Smooth muscle cell (in vitro differentiated cells): Measurements from ENCODE around the gene AP3S2. TPM values are rescaled to one million over a fixed set of nuclear protein-coding genes. Genes with fewer than 3 reads are reported as not detected.

ENCODE experiments used
- DNase-seq: peaks from one replicate; lab custom pipeline; 2025; ENCODE audit not compliant: unreplicated experiment; lab: John Stamatoyannopoulos, UW
- H2AFZ ChIP-seq: fragments of 200-600 bp; sonication (generic); 2 replicates; pipeline ENCODE4 v1.6.0; 2016; ENCODE audit warnings: antibody characterized with exemption, low read depth, mild to moderate bottlenecking
- H3F3A ChIP-seq: fragments of 200-600 bp; sonication (generic); 2 replicates; pipeline ENCODE4 v1.6.0; 2017; ENCODE audit warnings: antibody characterized with exemption, low read depth
- H3K27ac ChIP-seq: fragments of 200-600 bp; sonication (generic); 2 replicates; pipeline ENCODE4 v1.5.1; 2016; ENCODE audit warnings: low read depth, mild to moderate bottlenecking
- H3K27me3 ChIP-seq: fragments of 200-600 bp; sonication (generic); 2 replicates; pipeline ENCODE4 v1.6.1; 2016; ENCODE audit warnings: low read depth, mild to moderate bottlenecking
- H3K36me3 ChIP-seq: fragments of 200-600 bp; sonication (generic); 2 replicates; pipeline ENCODE4 v1.5.1; 2016; ENCODE audit warnings: low read depth
- H3K4me1 ChIP-seq: fragments of 200-600 bp; sonication (generic); 2 replicates; pipeline ENCODE4 v1.5.1; 2016; ENCODE audit warnings: low read depth
- H3K4me2 ChIP-seq: fragments of 200-600 bp; sonication (generic); 2 replicates; pipeline ENCODE4 v1.6.0; 2016; ENCODE audit warnings: mild to moderate bottlenecking
- H3K4me3 ChIP-seq: fragments of 200-600 bp; sonication (generic); 2 replicates; pipeline ENCODE4 v1.5.1; 2016; ENCODE audit warnings: mild to moderate bottlenecking
- H3K79me2 ChIP-seq: fragments of 200-600 bp; sonication (generic); 2 replicates; pipeline ENCODE4 v1.6.0; 2016; ENCODE audit warnings: low read depth, mild to moderate bottlenecking
- H3K9ac ChIP-seq: fragments of 200-600 bp; sonication (generic); 2 replicates; pipeline ENCODE4 v1.6.0; 2016; ENCODE audit warnings: low read depth
- H3K9me3 ChIP-seq: fragments of 200-600 bp; sonication (generic); replicated peaks from 2 replicates; pipeline ENCODE4 v1.5.1; 2016; ENCODE audit warnings: low read depth
- H4K20me1 ChIP-seq: fragments of 200-600 bp; sonication (generic); 2 replicates; pipeline ENCODE4 v1.6.0; 2016; ENCODE audit warnings: low read depth
- WGBS: methylation state at CpG from one replicate; pipeline ENCODE4 v1.1.7; 2016; ENCODE audit warnings: low lambda C conversion rate; 5-methylcytosine and 5-hydroxymethylcytosine counted together
- polyA plus RNA-seq: library from polyadenylated mRNA; unstranded; fragments of >200 nt; fragmentation: Nextera tagmentation; extraction: Ambion mirVana; gene quantifications from 2 replicates; pipeline ENCODE4 v1.2.1, GENCODE V29; 2016
- total RNA-seq: library from RNA; depleted of rRNA; stranded (reverse); fragments of >200 nt; gene quantifications from 2 replicates; pipeline ENCODE4 v1.2.3, GENCODE V29; 2014
- TF ChIP-seq, protein P1 (sequence below): fragments of 200-600 bp; sonication (generic); IDR thresholded peaks from 2 replicates; pipeline ENCODE4 v1.5.1; 2017; ENCODE audit warnings: borderline replicate concordance, mild to moderate bottlenecking, antibody characterized with exemption; ENCODE audit not compliant: insufficient read depth, poor library complexity, severe bottlenecking

Gene AP3S2
- total and polyA plus RNA-seq, 2 experiments from 2014 or later, result 9.4 to 55.8 TPM

DNA sequence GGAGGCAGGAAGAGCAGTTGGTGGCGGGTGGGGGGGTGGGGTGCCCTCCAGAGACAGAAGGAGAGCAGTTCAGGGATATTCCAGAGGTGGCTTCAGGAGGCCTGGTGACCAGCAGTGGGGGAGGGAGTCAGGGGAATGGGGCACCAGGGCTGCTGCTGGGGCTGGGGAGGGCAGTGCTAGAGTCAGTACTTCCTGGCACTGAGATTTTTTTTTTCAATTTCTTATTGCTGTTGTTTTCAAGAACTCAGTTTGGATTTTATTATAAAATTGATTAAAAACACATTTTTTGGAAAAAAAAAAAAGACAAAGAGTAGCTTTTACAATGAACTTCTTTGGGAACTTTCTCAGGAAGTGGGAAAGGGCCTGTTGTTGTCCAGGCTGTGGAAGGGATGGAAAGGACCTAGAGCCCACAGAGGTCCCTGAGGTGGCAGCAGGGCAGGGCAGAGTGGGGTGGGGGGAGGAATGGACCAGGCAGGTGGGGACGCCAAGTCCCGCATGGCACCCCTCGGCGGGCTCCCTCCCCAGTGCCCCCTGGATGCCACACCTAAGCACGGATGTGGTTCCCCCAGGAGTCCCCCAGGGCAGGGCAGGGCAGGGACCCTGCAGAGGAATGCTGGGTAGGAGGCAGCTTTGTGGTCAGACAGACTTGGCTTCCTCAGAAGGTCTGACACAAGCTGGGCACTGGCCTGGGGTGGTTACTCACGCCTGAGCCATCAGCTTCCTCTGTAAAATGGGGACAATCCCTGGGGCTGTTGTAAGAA lies 70.7 kb downstream of the AP3S2 start:
- no peaks in the 10 kb centered on the region for H4K20me1 ChIP-seq
- no peak overlapping the region for H3K9ac ChIP-seq
- H3K4me1 ChIP-seq, result peaks cover 2% of the 10 kb centered on the region
- H3K36me3 ChIP-seq, result no peaks in the 10 kb centered on the region
- 93% methylated on average over 6 of the region's 7 CpGs for WGBS
- no peak overlapping the region for H3K27ac ChIP-seq
- H3F3A ChIP-seq, result peaks cover 9% of the 10 kb centered on the region
- H3K4me2 ChIP-seq, result no peak overlapping the region
- no peaks in the 10 kb centered on the region for H3K27me3 ChIP-seq
- no peak for DNase-seq
- TF ChIP-seq, protein P1, sequence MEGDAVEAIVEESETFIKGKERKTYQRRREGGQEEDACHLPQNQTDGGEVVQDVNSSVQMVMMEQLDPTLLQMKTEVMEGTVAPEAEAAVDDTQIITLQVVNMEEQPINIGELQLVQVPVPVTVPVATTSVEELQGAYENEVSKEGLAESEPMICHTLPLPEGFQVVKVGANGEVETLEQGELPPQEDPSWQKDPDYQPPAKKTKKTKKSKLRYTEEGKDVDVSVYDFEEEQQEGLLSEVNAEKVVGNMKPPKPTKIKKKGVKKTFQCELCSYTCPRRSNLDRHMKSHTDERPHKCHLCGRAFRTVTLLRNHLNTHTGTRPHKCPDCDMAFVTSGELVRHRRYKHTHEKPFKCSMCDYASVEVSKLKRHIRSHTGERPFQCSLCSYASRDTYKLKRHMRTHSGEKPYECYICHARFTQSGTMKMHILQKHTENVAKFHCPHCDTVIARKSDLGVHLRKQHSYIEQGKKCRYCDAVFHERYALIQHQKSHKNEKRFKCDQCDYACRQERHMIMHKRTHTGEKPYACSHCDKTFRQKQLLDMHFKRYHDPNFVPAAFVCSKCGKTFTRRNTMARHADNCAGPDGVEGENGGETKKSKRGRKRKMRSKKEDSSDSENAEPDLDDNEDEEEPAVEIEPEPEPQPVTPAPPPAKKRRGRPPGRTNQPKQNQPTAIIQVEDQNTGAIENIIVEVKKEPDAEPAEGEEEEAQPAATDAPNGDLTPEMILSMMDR, result no peak
- H3K9me3 ChIP-seq, result no peaks in the 10 kb centered on the region
- H3K4me3 ChIP-seq, result no peak overlapping the region
- no peak overlapping the region for H2AFZ ChIP-seq
- no peaks in the 10 kb centered on the region for H3K79me2 ChIP-seq

DNA sequence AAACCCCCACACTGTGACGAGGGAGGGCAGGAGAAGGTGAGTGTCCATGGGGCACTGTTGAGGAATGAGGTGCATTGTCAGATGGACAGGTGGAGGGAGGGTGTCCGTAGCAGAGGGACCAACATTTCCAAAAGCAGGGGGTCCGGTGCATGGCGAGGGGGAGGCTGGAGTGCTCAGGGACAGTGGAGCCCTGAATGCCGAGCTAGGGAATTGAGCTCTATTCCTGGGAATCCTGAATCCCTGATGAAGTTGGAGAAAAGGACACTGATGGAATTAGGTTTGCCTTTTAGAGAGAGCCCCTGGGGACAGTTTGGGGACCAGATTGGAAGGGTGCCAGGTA lies 71.2 kb downstream of the AP3S2 start:
- Histone ChIP-seq H3K4me3 (no peak overlapping the region), H3K27me3 (no peaks in the 10 kb centered on the region), H3F3A (peaks cover 7% of the 10 kb centered on the region), H2AFZ (no peak overlapping the region), H3K4me2 (no peak overlapping the region), H3K79me2 (no peaks in the 10 kb centered on the region), H3K4me1 (no peaks in the 10 kb centered on the region), H3K36me3 (no peaks in the 10 kb centered on the region), H3K9me3 (no peaks in the 10 kb centered on the region), H4K20me1 (no peaks in the 10 kb centered on the region), H3K9ac (no peak overlapping the region), H3K27ac (no peak overlapping the region)
- no peak for DNase-seq
- 90% methylated on average over 5 of the region's 5 CpGs for WGBS
- TF ChIP-seq, protein P1, result no peak

DNA sequence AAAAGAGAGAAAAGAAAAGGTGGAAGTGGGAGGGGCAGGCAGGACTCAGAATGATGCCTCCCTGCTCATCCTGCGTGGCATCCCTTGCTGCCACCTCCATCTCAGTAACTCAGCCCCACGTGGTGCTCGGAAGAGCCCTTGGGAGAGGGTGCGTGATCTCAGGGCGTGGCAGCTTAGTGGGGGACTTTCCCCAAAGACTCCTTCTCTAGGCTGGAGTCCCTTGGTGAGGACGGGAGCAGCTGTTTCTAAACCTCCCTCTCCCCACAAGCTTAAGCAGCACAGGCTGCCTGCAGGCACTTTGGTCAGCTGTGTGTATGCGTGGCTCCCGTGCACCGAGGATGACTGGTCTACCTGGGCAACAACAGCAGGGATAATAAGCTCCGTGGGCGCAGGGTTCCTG lies 71.8 kb downstream of the AP3S2 start:
- Histone ChIP-seq H3K4me1 (no peaks in the 10 kb centered on the region), H3K4me3 (no peak overlapping the region), H4K20me1 (no peaks in the 10 kb centered on the region), H3K27ac (no peak overlapping the region), H3K4me2 (no peak overlapping the region), H3K9me3 (no peaks in the 10 kb centered on the region), H3K9ac (no peak overlapping the region), H3K36me3 (no peaks in the 10 kb centered on the region), H2AFZ (no peak overlapping the region), H3K79me2 (no peaks in the 10 kb centered on the region), H3K27me3 (no peaks in the 10 kb centered on the region), H3F3A (peaks cover 7% of the 10 kb centered on the region)
- no peak for DNase-seq
- TF ChIP-seq, protein P1, result no peak
- 88% methylated on average over 11 of the region's 11 CpGs for WGBS
